GM12878 (cell line): ENCODE results near the gene TOR1AIP1. TPM values are rescaled to one million over a fixed set of nuclear protein-coding genes. Genes with fewer than 3 reads are reported as not detected.

Experiments
- ATAC-seq: fragments of 200-7000 bp; cut with Tn5 transposase; 3 replicates; pipeline ENCODE4 v1.9.1; 2020; ENCODE audit warnings: mild to moderate bottlenecking, moderate library complexity
- BruUV-seq: library from RNA; stranded (reverse); fragments of 400-500 nt; replicated peaks from 2 replicates; lab custom pipeline; 2021; lab: Mats Ljungman, UMichigan
- CTCF ChIA-PET: fragments of 300-600 bp; sonication (Branson Sonifier 250); formaldehyde crosslinking; extraction: SDS; loops from one replicate; lab custom pipeline; 2021; ENCODE audit warnings: inconsistent platforms; lab: Yijun Ruan, JAX
- POLR2A ChIA-PET: fragments of 350-600 bp; formaldehyde crosslinking; extraction: SDS; loops from one replicate; lab custom pipeline; 2021; ENCODE audit warnings: inconsistent platforms; lab: Charles Lee
- RAD21 ChIA-PET: fragments of 300-600 bp; sonication (Branson Sonifier 250); formaldehyde crosslinking; loops from one replicate; lab custom pipeline; 2023; ENCODE audit warnings: antibody characterized with exemption; ENCODE audit not compliant: unreplicated experiment; lab: Charles Lee
- SMC1A ChIA-PET: fragments of 300-600 bp; sonication (Branson Sonifier 250); formaldehyde crosslinking; loops from one replicate; lab custom pipeline; 2023; ENCODE audit not compliant: unreplicated experiment, uncharacterized antibody; lab: Charles Lee
- DNase-seq: peaks from one replicate; pipeline ENCODE4 v3.0.0-alpha.2; 2011; ENCODE audit warnings: low read depth, low spot score
- FAIRE-seq: peaks from 3 replicates; lab custom pipeline; 2011; peaks lifted over from hg19 to GRCh38; lab: Jason Lieb, UNC
- H2AFZ ChIP-seq: 2 replicates; pipeline ENCODE4 v1.6.0; 2011; ENCODE audit warnings: low read depth, low read length, control low read depth; ENCODE audit not compliant: control insufficient read depth
- H3K27ac ChIP-seq: 2 replicates; pipeline ENCODE4 v1.5.1; 2011; ENCODE audit warnings: control low read depth; ENCODE audit not compliant: control insufficient read depth, insufficient read depth
- H3K27me3 ChIP-seq, 2 experiments: replicated peaks in 1 of 2; 2 replicates each; pipeline versions ENCODE4 v1.6.0 to v1.6.1; 2011; ENCODE audit warnings: low read length in 1 of 2; ENCODE audit not compliant: control insufficient read depth in 2 of 2, insufficient read depth in 2 of 2
- H3K36me3 ChIP-seq, 2 experiments: 2 replicates each; pipeline ENCODE4 v1.5.1; 2011; ENCODE audit warnings: low read length in 1 of 2; ENCODE audit not compliant: control insufficient read depth in 2 of 2, insufficient read depth in 2 of 2
- H3K4me1 ChIP-seq: 2 replicates; pipeline ENCODE4 v1.6.1; 2011; ENCODE audit warnings: mild to moderate bottlenecking, low read length, moderate library complexity, mixed read lengths; ENCODE audit not compliant: control insufficient read depth, insufficient read depth
- H3K4me2 ChIP-seq: 2 replicates; pipeline ENCODE4 v1.6.0; 2011; ENCODE audit warnings: control low read depth; ENCODE audit not compliant: control insufficient read depth, insufficient read depth
- H3K4me3 ChIP-seq: fragments of 200-600 bp; sonication (generic); 2 replicates; pipeline ENCODE4 v1.5.1; 2016
- H3K79me2 ChIP-seq: 2 replicates; pipeline ENCODE4 v1.6.0; 2011; ENCODE audit warnings: low read length; ENCODE audit not compliant: control insufficient read depth, insufficient read depth
- H3K9ac ChIP-seq: 2 replicates; pipeline ENCODE4 v1.8.0; 2011; ENCODE audit warnings: low read length, control low read depth, mixed read lengths; ENCODE audit not compliant: control insufficient read depth, insufficient read depth
- H3K9me3 ChIP-seq: replicated peaks from 3 replicates; pipeline ENCODE4 v1.5.1; 2011; ENCODE audit warnings: mild to moderate bottlenecking, low read length; ENCODE audit not compliant: control insufficient read depth, insufficient read depth
- H4K20me1 ChIP-seq: 2 replicates; pipeline ENCODE4 v1.6.0; 2011; ENCODE audit not compliant: control insufficient read depth, insufficient read depth
- ASH2L ChIP-seq: fragments of 300-600, 200-600 bp; sonication (generic); IDR thresholded peaks from 2 replicates; pipeline ENCODE4 v1.6.1; 2017; ENCODE audit warnings: low read depth, mild to moderate bottlenecking, borderline replicate concordance
- BRCA1 ChIP-seq: IDR thresholded peaks from 2 replicates; pipeline ENCODE4 v1.6.1; 2011; ENCODE audit warnings: low read depth, low read length, improper control_type of control experiment
- E2F4 ChIP-seq: IDR thresholded peaks from 2 replicates; pipeline ENCODE4 v1.6.1; 2012; ENCODE audit warnings: low read depth, low read length, improper control_type of control experiment
- MYC ChIP-seq: IDR thresholded peaks from 2 replicates; pipeline ENCODE4 v1.6.1; 2011; ENCODE audit warnings: mild to moderate bottlenecking, low read length, moderate library complexity, inconsistent platforms; ENCODE audit not compliant: insufficient read depth, insufficient replicate concordance, insufficient read length, severe bottlenecking
- POLR2AphosphoS5 ChIP-seq: IDR thresholded peaks from 2 replicates; pipeline ENCODE4 v1.6.1; 2011; ENCODE audit warnings: mild to moderate bottlenecking, low read length, inconsistent platforms
- POU2F2 ChIP-seq: IDR thresholded peaks from 3 replicates; pipeline ENCODE4 v1.6.1; 2011; ENCODE audit warnings: low read depth, mild to moderate bottlenecking, low read length, borderline replicate concordance
- RAD21 ChIP-seq: IDR thresholded peaks from 2 replicates; pipeline ENCODE4 v1.6.1; 2011; ENCODE audit warnings: mild to moderate bottlenecking, low read depth, low read length, moderate library complexity; ENCODE audit not compliant: insufficient read depth
- RFX5 ChIP-seq: IDR thresholded peaks from 2 replicates; pipeline ENCODE4 v1.6.1; 2011; ENCODE audit warnings: low read depth, low read length, improper control_type of control experiment
- RUNX3 ChIP-seq: IDR thresholded peaks from 2 replicates; pipeline ENCODE4 v1.6.1; 2012; ENCODE audit warnings: low read length, inconsistent platforms
- SMARCA5 ChIP-seq: fragments of 450-650 bp; IDR thresholded peaks from 2 replicates; pipeline ENCODE4 v1.6.1; 2017; ENCODE audit warnings: mild to moderate bottlenecking
- SREBF2 ChIP-seq: IDR thresholded peaks from 2 replicates; pipeline ENCODE4 v1.6.1; 2012; ENCODE audit warnings: mild to moderate bottlenecking, low read length
- ZNF687 ChIP-seq: fragments of 450-650 bp; IDR thresholded peaks from 2 replicates; pipeline ENCODE4 v1.6.1; 2017; ENCODE audit warnings: mild to moderate bottlenecking, moderate library complexity
- WGBS: methylation state at CpG from one replicate; pipeline ENCODE4 v1.1.6; 2016; ENCODE audit warnings: low lambda C conversion rate; ENCODE audit not compliant: insufficient replicate concordance, insufficient coverage; ENCODE audit errors: missing lambda C conversion rate; 5-methylcytosine and 5-hydroxymethylcytosine counted together
- in situ Hi-C: fragments of 300-500 bp; cut with MboI; formaldehyde crosslinking; loops from 9 replicates; pipeline ENCODE4 v1.14.3; 2018; ENCODE audit warnings: mixed read lengths
- intact Hi-C: fragments of 100-400 bp; cut with micrococcal nuclease; formaldehyde crosslinking; loops from one replicate; pipeline ENCODE4 v1.14.2; 2022; ENCODE audit not compliant: unreplicated experiment
- polyA plus RNA-seq, 11 experiments: library from polyadenylated mRNA; depleted of rRNA in 4 of 11; unstranded in 6 of 11; stranded (reverse) in 5 of 11; fragments of >200 nt; fragmentation: Nextera tagmentation in 4 of 11; fragmentation: Illumina TruSeq in 1 of 11; extraction: Ambion mirVana in 4 of 11; extraction: Trizol in 1 of 11; gene quantifications; 1 replicate in 1 of 11; 2 replicates in 10 of 11; pipeline versions ENCODE4 v1.2.1 to v1.2.3, GENCODE V29; 2011 to 2016; ENCODE audit warnings: inconsistent platforms in 2 of 11, missing spikeins in 2 of 11, low read depth in 1 of 11
- total RNA-seq, 4 experiments: library from RNA; depleted of rRNA in 3 of 4; stranded (reverse); fragments of >200 nt in 3 of 4; fragmentation: Illumina TruSeq in 1 of 4; extraction: Trizol in 1 of 4; gene quantifications; 2 replicates each; pipeline versions ENCODE4 v1.2.1 to v1.2.3, GENCODE V29; 2013 to 2021
- TF ChIP-seq, protein P1 (sequence below): IDR thresholded peaks from 2 replicates; pipeline ENCODE4 v1.6.1; 2011; ENCODE audit warnings: borderline replicate concordance, low read depth, mild to moderate bottlenecking, moderate library complexity, mixed read lengths, low read length; ENCODE audit not compliant: insufficient read depth; ENCODE audit errors: extremely low read length
- TF ChIP-seq, protein P2 (sequence below): fragments of 450-650 bp; IDR thresholded peaks from 2 replicates; pipeline ENCODE4 v1.6.1; 2014; ENCODE audit warnings: mild to moderate bottlenecking

Gene TOR1AIP1
- total and polyA plus RNA-seq, 10 of the 15 experiments (the other 5 are each of a cell fraction or from before 2014, with no cell fraction given), result 14.8 to 36.0 (median 25.8) TPM

DNA sequence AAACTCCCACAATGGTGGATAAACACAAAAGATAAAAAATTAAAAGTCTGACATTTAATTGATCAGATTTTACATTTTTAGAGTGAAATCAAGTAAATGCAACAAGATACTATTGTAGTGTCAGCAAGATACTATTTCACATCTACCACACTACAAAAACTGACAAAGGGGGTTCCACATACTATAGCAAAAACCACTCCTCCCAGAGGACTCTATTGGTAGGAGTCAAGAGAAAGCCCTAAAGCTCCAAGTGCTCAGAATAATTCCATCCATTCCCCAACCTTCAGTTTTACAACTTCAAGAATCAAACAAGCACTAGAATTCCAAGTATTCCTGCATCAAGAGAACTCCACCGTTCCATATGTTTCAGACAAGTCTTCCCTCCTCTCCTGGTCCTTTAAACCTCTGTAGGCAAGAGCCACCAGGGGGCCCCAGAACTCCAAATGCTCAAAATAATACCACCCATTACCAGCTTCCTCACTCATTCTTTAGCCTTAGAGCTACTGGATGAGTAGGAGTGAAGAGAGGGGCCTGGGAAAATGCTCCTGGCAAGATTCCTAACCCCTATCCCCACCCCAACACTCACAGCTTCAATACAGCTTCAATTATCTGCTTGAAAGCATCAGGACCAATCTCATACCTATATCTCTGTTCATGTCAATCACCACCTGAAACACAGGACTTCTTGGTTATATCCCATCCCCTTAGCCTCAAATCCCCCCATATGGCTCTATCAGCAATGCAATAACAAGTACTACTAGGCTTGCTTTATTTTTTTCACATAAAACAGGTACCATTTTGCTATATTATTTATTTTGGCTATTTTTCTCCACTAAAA is 14.4 kb upstream of the TOR1AIP1 start (continued):
- TF ChIP-seq ASH2L, result no peak
- peak; percentile 92 for TF ChIP-seq RAD21
- no peak for TF ChIP-seq RFX5
- TF ChIP-seq SREBF2, result no peak
- no peak for TF ChIP-seq RUNX3
- TF ChIP-seq SMARCA5, result no peak
- TF ChIP-seq, all 136 proteins: peak for 4

- BruUV-seq, result no TSS peak
- peaks cover 43% of the 10 kb centered on the region for H3K79me2 ChIP-seq
- H2AFZ ChIP-seq, result no peak overlapping the region
- no peaks in the 10 kb centered on the region for H4K20me1 ChIP-seq
- in situ Hi-C loops (loop anchor here (5.0 to 25.0 kb wide), 2 partner anchors 306 to 616 kb away; no protein-coding TSS in a partner anchor), intact Hi-C loops (no loop called here)
- ATAC-seq, result no peak
- ChIA-PET POLR2A (interaction anchor here (0.7 kb wide), 1 partner anchor 42 kb away, joined by 3 read pairs; no protein-coding TSS in a partner anchor), SMC1A (interaction anchor here (1.0 to 1.9 kb wide), 2 partner anchors 12 to 133 kb away, joined by 3 to 5 read pairs; no protein-coding TSS in a partner anchor), RAD21 (interaction anchor here (0.7 kb wide), 1 partner anchor 309 kb away, joined by 4 read pairs; no protein-coding TSS in a partner anchor), CTCF (interaction anchor here (0.6 to 2.6 kb wide), 2 partner anchors 200 to 308 kb away, joined by 3 to 11 read pairs; no protein-coding TSS in a partner anchor)
- H3K9ac ChIP-seq, result no peak overlapping the region
- peaks cover 0 to 13% of the 10 kb centered on the region in 2 experiments; a peak in 2 of 4 replicates for H3K36me3 ChIP-seq
- H3K27ac ChIP-seq, result no peak overlapping the region
- DNase-seq, result no peak
- FAIRE-seq, result no peak
- H3K4me3 ChIP-seq, result no peak overlapping the region
- H3K4me2 ChIP-seq, result no peak overlapping the region
- TF ChIP-seq, protein P1, sequence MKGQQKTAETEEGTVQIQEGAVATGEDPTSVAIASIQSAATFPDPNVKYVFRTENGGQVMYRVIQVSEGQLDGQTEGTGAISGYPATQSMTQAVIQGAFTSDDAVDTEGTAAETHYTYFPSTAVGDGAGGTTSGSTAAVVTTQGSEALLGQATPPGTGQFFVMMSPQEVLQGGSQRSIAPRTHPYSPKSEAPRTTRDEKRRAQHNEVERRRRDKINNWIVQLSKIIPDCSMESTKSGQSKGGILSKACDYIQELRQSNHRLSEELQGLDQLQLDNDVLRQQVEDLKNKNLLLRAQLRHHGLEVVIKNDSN, result no peak
- TF ChIP-seq POU2F2 (no peak), POLR2AphosphoS5 (no peak), SMARCA5 (no peak), E2F4 (no peak), MYC (no peak), ZNF687 (no peak), BRCA1 (no peak)
- TF ChIP-seq, protein P2, sequence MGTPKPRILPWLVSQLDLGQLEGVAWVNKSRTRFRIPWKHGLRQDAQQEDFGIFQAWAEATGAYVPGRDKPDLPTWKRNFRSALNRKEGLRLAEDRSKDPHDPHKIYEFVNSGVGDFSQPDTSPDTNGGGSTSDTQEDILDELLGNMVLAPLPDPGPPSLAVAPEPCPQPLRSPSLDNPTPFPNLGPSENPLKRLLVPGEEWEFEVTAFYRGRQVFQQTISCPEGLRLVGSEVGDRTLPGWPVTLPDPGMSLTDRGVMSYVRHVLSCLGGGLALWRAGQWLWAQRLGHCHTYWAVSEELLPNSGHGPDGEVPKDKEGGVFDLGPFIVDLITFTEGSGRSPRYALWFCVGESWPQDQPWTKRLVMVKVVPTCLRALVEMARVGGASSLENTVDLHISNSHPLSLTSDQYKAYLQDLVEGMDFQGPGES, result no peak
- H3K9me3 ChIP-seq, result no peaks in the 10 kb centered on the region
- no peaks in the 10 kb centered on the region for H3K4me1 ChIP-seq
- 100% methylated on average over 1 of the region's 1 CpG for WGBS
- no peaks in the 10 kb centered on the region for H3K27me3 ChIP-seq
Measured at GRCh38 chr1:179870870-179871269, 11.2 kb upstream of the TOR1AIP1 start.
